Activated CD8-positive, alpha-beta memory T cell treated with anti-CD3 and anti-CD28 coated beads, Interleukin-2, amount 10 ng/mL, durations not matched to agents 7 days and 5 days (primary cell): ENCODE measurements around the gene GPR21. TPM values are rescaled to one million over a fixed set of nuclear protein-coding genes. Genes with fewer than 3 reads are reported as not detected.

ENCODE experiments used
- ATAC-seq: fragments of 150-1000 bp; cut with Tn5 transposase; one replicate; pipeline ENCODE4 v1.10.0; 2021; ENCODE audit warnings: moderate library complexity
- CTCF ChIA-PET: fragments of 350-600 bp; sonication (Branson Sonifier 250); formaldehyde crosslinking; loops from one replicate; lab custom pipeline; 2021; ENCODE audit warnings: antibody characterized with exemption; lab: Charles Lee
- DNase-seq: peaks from one replicate; pipeline ENCODE4 v3.0.0-alpha.2; 2020
- H3K27ac Mint-ChIP-seq: one replicate; pipeline ENCODE4 v1.8.0; 2021; ENCODE audit warnings: mild to moderate bottlenecking, mixed read lengths
- H3K27me3 Mint-ChIP-seq: one replicate; pipeline ENCODE4 v1.8.0; 2021; ENCODE audit warnings: mixed read lengths
- H3K36me3 Mint-ChIP-seq: one replicate; pipeline ENCODE4 v1.8.0; 2021; ENCODE audit warnings: mild to moderate bottlenecking, mixed read lengths
- H3K4me1 Mint-ChIP-seq: one replicate; pipeline ENCODE4 v1.8.0; 2021; ENCODE audit warnings: mixed read lengths
- H3K4me3 Mint-ChIP-seq: one replicate; pipeline ENCODE4 v1.8.0; 2021; ENCODE audit warnings: mild to moderate bottlenecking, moderate library complexity, mixed read lengths
- H3K9me3 Mint-ChIP-seq: one replicate; pipeline ENCODE4 v1.8.0; 2022; ENCODE audit warnings: low read depth, mixed read lengths
- total RNA-seq, 2 experiments: library from RNA; stranded (reverse); gene quantifications; one replicate each; pipeline ENCODE4 v1.2.3, GENCODE V29; 2021

Gene GPR21
- total RNA-seq, 2 experiments from 2014 or later = 0.37 to 1.2 TPM

- H3K36me3 Mint-ChIP-seq = peaks cover 4% of the 10 kb centered on the region
- DNase-seq (no peak), ATAC-seq (no peak)
- no peak overlapping the region for H3K27ac Mint-ChIP-seq
- H3K27me3 Mint-ChIP-seq = no peaks in the 10 kb centered on the region
- CTCF ChIA-PET = no interaction called here
- no peaks in the 10 kb centered on the region for H3K9me3 Mint-ChIP-seq
- H3K4me3 Mint-ChIP-seq = no peak overlapping the region
- no peaks in the 10 kb centered on the region for H3K4me1 Mint-ChIP-seq
Measured at GRCh38 chr9:123061216-123061615, 27.7 kb downstream of the GPR21 start.

GRCh38 chr9:123062351-123063176, 29.1 kb downstream of the GPR21 start:
- CTCF ChIA-PET = interaction anchor here (1.5 kb wide), 1 partner anchor 10 kb away, joined by 3 read pairs; no protein-coding TSS in a partner anchor
- H3K9me3 Mint-ChIP-seq = no peaks in the 10 kb centered on the region

GRCh38 chr9:123063177-123063598, 29.7 kb downstream of the GPR21 start:
- DNase-seq (no peak), ATAC-seq (no peak)
- CTCF ChIA-PET = interaction anchor here (0.9 to 1.5 kb wide), 2 partner anchors 10 to 72 kb away, joined by 3 read pairs; no protein-coding TSS in a partner anchor
- peaks cover 8% of the 10 kb centered on the region for H3K36me3 Mint-ChIP-seq
- no peaks in the 10 kb centered on the region for H3K4me1 Mint-ChIP-seq
- H3K27ac Mint-ChIP-seq = no peak overlapping the region
- H3K9me3 Mint-ChIP-seq = no peaks in the 10 kb centered on the region
- no peaks in the 10 kb centered on the region for H3K27me3 Mint-ChIP-seq
- no peak overlapping the region for H3K4me3 Mint-ChIP-seq

More at GRCh38 chr9:123062351-123063176, 29.1 kb downstream of the GPR21 start:
- Mint-ChIP-seq H3K27me3 (no peaks in the 10 kb centered on the region), H3K36me3 (peaks cover 8% of the 10 kb centered on the region), H3K4me1 (no peaks in the 10 kb centered on the region), H3K4me3 (no peak overlapping the region), H3K27ac (no peak overlapping the region)
- ATAC-seq (no peak), DNase-seq (no peak)

GRCh38 chr9:123063896-123064295, 30.4 kb downstream of the GPR21 start:
- Mint-ChIP-seq H3K27me3 (no peaks in the 10 kb centered on the region), H3K36me3 (peaks cover 8% of the 10 kb centered on the region), H3K9me3 (no peaks in the 10 kb centered on the region)

GRCh38 chr9:123064716-123065115, 31.2 kb downstream of the GPR21 start:
- Mint-ChIP-seq H3K27ac (no peak overlapping the region), H3K4me1 (no peaks in the 10 kb centered on the region), H3K27me3 (no peaks in the 10 kb centered on the region), H3K9me3 (no peaks in the 10 kb centered on the region), H3K4me3 (no peak overlapping the region), H3K36me3 (peaks cover 8% of the 10 kb centered on the region)
- CTCF ChIA-PET = no interaction called here
- DNase-seq (no peak), ATAC-seq (no peak)

More at GRCh38 chr9:123063896-123064295, 30.4 kb downstream of the GPR21 start:
- CTCF ChIA-PET = interaction anchor here (0.9 kb wide), 1 partner anchor 73 kb away, joined by 3 read pairs; no protein-coding TSS in a partner anchor
- Mint-ChIP-seq H3K27ac (no peak overlapping the region), H3K4me3 (no peak overlapping the region), H3K4me1 (no peaks in the 10 kb centered on the region)
- ATAC-seq (no peak), DNase-seq (no peak)

GRCh38 chr9:123065196-123065595, 31.7 kb downstream of the GPR21 start:
- DNase-seq (no peak), ATAC-seq (no peak)
- peaks cover 9% of the 10 kb centered on the region for H3K36me3 Mint-ChIP-seq
- CTCF ChIA-PET = no interaction called here
- H3K4me3 Mint-ChIP-seq = no peak overlapping the region
- H3K4me1 Mint-ChIP-seq = no peaks in the 10 kb centered on the region
- H3K27me3 Mint-ChIP-seq = no peaks in the 10 kb centered on the region
- H3K9me3 Mint-ChIP-seq = no peaks in the 10 kb centered on the region
- no peak overlapping the region for H3K27ac Mint-ChIP-seq

GRCh38 chr9:123067136-123067535, 33.7 kb downstream of the GPR21 start:
- Mint-ChIP-seq H3K36me3 (peaks cover 16% of the 10 kb centered on the region), H3K4me1 (peaks cover 3% of the 10 kb centered on the region), H3K27ac (no peak overlapping the region), H3K9me3 (no peaks in the 10 kb centered on the region), H3K27me3 (no peaks in the 10 kb centered on the region), H3K4me3 (no peak overlapping the region)
- CTCF ChIA-PET = interaction anchor here (0.7 to 1.3 kb wide), 2 partner anchors 9 to 216 kb away, joined by 3 to 5 read pairs; no protein-coding TSS in a partner anchor
- ATAC-seq = no peak
- no peak for DNase-seq

- Mint-ChIP-seq H3K27ac (no peak overlapping the region), H3K36me3 (peaks cover 20% of the 10 kb centered on the region), H3K4me1 (peaks cover 3% of the 10 kb centered on the region), H3K4me3 (no peak overlapping the region), H3K27me3 (no peaks in the 10 kb centered on the region), H3K9me3 (no peaks in the 10 kb centered on the region)
- ATAC-seq (no peak), DNase-seq (no peak)
- CTCF ChIA-PET = interaction anchor here (1.0 kb wide), 1 partner anchor 316 kb away, joined by 4 read pairs; no protein-coding TSS in a partner anchor
Measured at GRCh38 chr9:123069010-123069481, 35.6 kb downstream of the GPR21 start.

GRCh38 chr9:123070198-123070597, 36.7 kb downstream of the GPR21 start:
- H3K9me3 Mint-ChIP-seq = no peaks in the 10 kb centered on the region

GRCh38 chr9:123072407-123072995, 39.0 kb downstream of the GPR21 start:
- H3K4me1 Mint-ChIP-seq = peaks cover 3% of the 10 kb centered on the region
- H3K4me3 Mint-ChIP-seq = no peak overlapping the region
- H3K27me3 Mint-ChIP-seq = no peaks in the 10 kb centered on the region
- no peak for ATAC-seq
- CTCF ChIA-PET = interaction anchor here (1.0 to 1.6 kb wide), 2 partner anchors 9 to 10 kb away, joined by 3 to 4 read pairs; no protein-coding TSS in a partner anchor
- no peak for DNase-seq
- H3K36me3 Mint-ChIP-seq = peaks cover 12% of the 10 kb centered on the region
- no peak overlapping the region for H3K27ac Mint-ChIP-seq
- H3K9me3 Mint-ChIP-seq = no peaks in the 10 kb centered on the region

More at GRCh38 chr9:123070198-123070597, 36.7 kb downstream of the GPR21 start:
- Mint-ChIP-seq H3K4me3 (no peak overlapping the region), H3K36me3 (peaks cover 18% of the 10 kb centered on the region), H3K27me3 (no peaks in the 10 kb centered on the region), H3K27ac (no peak overlapping the region), H3K4me1 (peaks cover 3% of the 10 kb centered on the region)
- CTCF ChIA-PET = no interaction called here
- no peak for ATAC-seq
- no peak for DNase-seq

GRCh38 chr9:123073441-123073840, 40.0 kb downstream of the GPR21 start:
- Mint-ChIP-seq H3K4me3 (no peak overlapping the region), H3K27me3 (no peaks in the 10 kb centered on the region), H3K9me3 (no peaks in the 10 kb centered on the region), H3K27ac (no peak overlapping the region), H3K4me1 (peaks cover 3% of the 10 kb centered on the region), H3K36me3 (peaks cover 12% of the 10 kb centered on the region)
- CTCF ChIA-PET = interaction anchor here (1.0 to 1.3 kb wide), 2 partner anchors 11 to 276 kb away, joined by 3 to 5 read pairs; no protein-coding TSS in a partner anchor
- ATAC-seq (no peak), DNase-seq (no peak)

GRCh38 chr9:123073991-123074422, 40.5 kb downstream of the GPR21 start:
- no peak overlapping the region for H3K27ac Mint-ChIP-seq
- ATAC-seq (no peak), DNase-seq (no peak)
- no peaks in the 10 kb centered on the region for H3K9me3 Mint-ChIP-seq
- H3K4me1 Mint-ChIP-seq = peaks cover 3% of the 10 kb centered on the region
- no peak overlapping the region for H3K4me3 Mint-ChIP-seq
- peaks cover 12% of the 10 kb centered on the region for H3K36me3 Mint-ChIP-seq
- H3K27me3 Mint-ChIP-seq = no peaks in the 10 kb centered on the region
- CTCF ChIA-PET = interaction anchor here (1.3 kb wide), 1 partner anchor 275 kb away, joined by 5 read pairs; no protein-coding TSS in a partner anchor

- ATAC-seq = no peak
- peaks cover 3% of the 10 kb centered on the region for H3K4me1 Mint-ChIP-seq
- CTCF ChIA-PET = interaction anchor here (1.5 kb wide), 1 partner anchor 275 kb away, joined by 5 read pairs; no protein-coding TSS in a partner anchor
- H3K9me3 Mint-ChIP-seq = no peaks in the 10 kb centered on the region
- H3K27ac Mint-ChIP-seq = no peak overlapping the region
- no peak overlapping the region for H3K4me3 Mint-ChIP-seq
- DNase-seq = no peak
- H3K36me3 Mint-ChIP-seq = peaks cover 14% of the 10 kb centered on the region
- H3K27me3 Mint-ChIP-seq = no peaks in the 10 kb centered on the region
Measured at GRCh38 chr9:123074628-123075027, 41.2 kb downstream of the GPR21 start.
